CD14-positive monocyte (primary cell): ENCODE measurements around the gene MBD3L4. TPM values are rescaled to one million over a fixed set of nuclear protein-coding genes. Genes with fewer than 3 reads are reported as not detected.
"Not testable (repeated sequence)": the region's sequence is repeated elsewhere in the genome, so short reads cannot be mapped to it uniquely, and the experiment has no call there.

Experiments used
- DNase-seq, 3 donors: peaks; one replicate each; pipeline ENCODE4 v3.0.0-alpha.2; 2011 to 2022
- H2AFZ ChIP-seq: 2 replicates; pipeline ENCODE4 v1.6.0; 2012; ENCODE audit warnings: mild to moderate bottlenecking, low read depth, low read length, inconsistent platforms; ENCODE audit not compliant: insufficient read depth, poor library complexity, severe bottlenecking
- H3K27ac ChIP-seq, 2 donors: 1 replicate in 1 of 2; 2 replicates in 1 of 2; pipeline ENCODE4 v1.5.1; 2012 to 2013; ENCODE audit warnings: low read length in 2 of 2, control low read depth in 1 of 2, inconsistent platforms in 1 of 2, low read depth in 1 of 2, mild to moderate bottlenecking in 1 of 2
- H3K27me3 ChIP-seq, 2 donors: one replicate each; pipeline versions ENCODE4 v1.6.0 to v1.6.1; 2011 to 2013; ENCODE audit warnings: low read length in 2 of 2; ENCODE audit not compliant: control insufficient read depth in 2 of 2, insufficient read depth in 2 of 2
- H3K36me3 ChIP-seq, 2 donors: replicated peaks in 1 of 2; 1 replicate in 1 of 2; 2 replicates in 1 of 2; pipeline versions ENCODE4 v1.5.1 to v1.6.1; 2012 to 2013; ENCODE audit warnings: low read length in 2 of 2, control low read depth in 1 of 2, inconsistent platforms in 1 of 2, mild to moderate bottlenecking in 1 of 2; ENCODE audit not compliant: insufficient read depth in 2 of 2, control insufficient read depth in 1 of 2
- H3K4me1 ChIP-seq, 2 donors: 1 replicate in 1 of 2; 2 replicates in 1 of 2; pipeline versions ENCODE4 v1.5.1 to v1.6.1; 2012 to 2013; ENCODE audit warnings: low read length in 2 of 2, control low read depth in 1 of 2, inconsistent platforms in 1 of 2, mild to moderate bottlenecking in 1 of 2, moderate library complexity in 1 of 2; ENCODE audit not compliant: insufficient read depth in 2 of 2, control insufficient read depth in 1 of 2
- H3K4me2 ChIP-seq: replicated peaks from 2 replicates; pipeline ENCODE3; 2012; ENCODE audit warnings: low read length, moderate library complexity, mild to moderate bottlenecking; ENCODE audit not compliant: poor library complexity, severe bottlenecking; ENCODE audit errors: extremely low read depth
- H3K4me3 ChIP-seq, 3 experiments: fragments of 200-600 bp in 1 of 3; sonication (generic) in 1 of 3; replicated peaks in 1 of 3; 1 replicate in 2 of 3; 2 replicates in 1 of 3; pipeline ENCODE4 v1.5.1; 2011 to 2013; ENCODE audit warnings: low read length in 3 of 3, mild to moderate bottlenecking in 3 of 3, control low read depth in 2 of 3, low read depth in 2 of 3, inconsistent platforms in 1 of 3, moderate library complexity in 1 of 3
- H3K79me2 ChIP-seq: 2 replicates; pipeline ENCODE4 v1.6.0; 2012; ENCODE audit warnings: mild to moderate bottlenecking, control low read depth, inconsistent platforms, low read length, moderate library complexity; ENCODE audit not compliant: insufficient read depth
- H3K9ac ChIP-seq: 2 replicates; pipeline ENCODE4 v1.6.0; 2017; ENCODE audit warnings: low read length, mild to moderate bottlenecking; ENCODE audit not compliant: insufficient read depth, poor library complexity, severe bottlenecking
- H3K9me3 ChIP-seq, 2 donors: replicated peaks in 1 of 2; 1 replicate in 1 of 2; 2 replicates in 1 of 2; pipeline versions ENCODE4 v1.5.1 to v1.6.1; 2012 to 2013; ENCODE audit warnings: low read length in 2 of 2, control low read depth in 1 of 2; ENCODE audit not compliant: control insufficient read depth in 1 of 2, insufficient read depth in 1 of 2
- H4K20me1 ChIP-seq: 2 replicates; pipeline ENCODE4 v1.6.0; 2012; ENCODE audit warnings: mild to moderate bottlenecking, low read length, control low read depth, moderate library complexity; ENCODE audit not compliant: insufficient read depth
- H3K27ac Mint-ChIP-seq, 7 donors: one replicate each; pipeline ENCODE4 v1.8.0; 2020; ENCODE audit warnings: mild to moderate bottlenecking in 7 of 7, mixed read lengths in 7 of 7, moderate library complexity in 6 of 7, inconsistent platforms in 2 of 7
- H3K27me3 Mint-ChIP-seq, 3 donors: one replicate each; pipeline ENCODE4 v1.8.0; 2021 to 2022; ENCODE audit warnings: low read depth in 3 of 3, mild to moderate bottlenecking in 3 of 3, mixed read lengths in 3 of 3, moderate library complexity in 3 of 3, inconsistent platforms in 1 of 3
- H3K36me3 Mint-ChIP-seq, 2 donors: one replicate each; pipeline ENCODE4 v1.8.0; 2020; ENCODE audit warnings: mixed read lengths in 2 of 2, inconsistent platforms in 1 of 2, mild to moderate bottlenecking in 1 of 2
- H3K4me1 Mint-ChIP-seq: one replicate; pipeline ENCODE4 v1.8.0; 2020; ENCODE audit warnings: mild to moderate bottlenecking, mixed read lengths
- H3K4me3 Mint-ChIP-seq, 2 donors: one replicate each; pipeline ENCODE4 v1.8.0; 2020; ENCODE audit warnings: mild to moderate bottlenecking in 2 of 2, mixed read lengths in 2 of 2, moderate library complexity in 1 of 2
- H3K9me3 Mint-ChIP-seq, 7 donors: one replicate each; pipeline ENCODE4 v1.8.0; 2020 to 2022; ENCODE audit warnings: mixed read lengths in 7 of 7, mild to moderate bottlenecking in 6 of 7, moderate library complexity in 6 of 7, inconsistent platforms in 2 of 7
- WGBS: methylation state at CpG from one replicate; pipeline ENCODE4 v1.1.5; 2013; ENCODE audit warnings: missing lambda C conversion rate; ENCODE audit not compliant: insufficient coverage; 5-methylcytosine and 5-hydroxymethylcytosine counted together
- intact Hi-C, 2 donors: fragments of 100-400 bp; cut with micrococcal nuclease; formaldehyde crosslinking; loops; one replicate each; pipeline versions ENCODE4 v1.15.0 to v1.15.1; 2023
- polyA plus RNA-seq, 3 donors: library from polyadenylated mRNA; depleted of rRNA in 1 of 3; unstranded in 2 of 3; stranded (reverse) in 1 of 3; fragments of 300-500 nt in 2 of 3; fragments of >200 nt in 1 of 3; fragmentation: Illumina TruSeq in 2 of 3; gene quantifications; 1 replicate in 2 of 3; 2 replicates in 1 of 3; pipeline ENCODE4 v1.2.3, GENCODE V29; 2012 to 2021

Gene MBD3L4
- polyA plus RNA-seq, 3 donors: not detected

GRCh38 chr19:7052896-7053295 is 12.9 kb upstream of the MBD3L4 start:
- no CpG with 5 or more reads among the region's 7 CpGs for WGBS
- H3K9me3 Mint-ChIP-seq, H3K4me3 ChIP-seq, H3K27ac ChIP-seq, H3K27me3 Mint-ChIP-seq, H3K4me2 ChIP-seq, H3K4me1 ChIP-seq, H3K27ac Mint-ChIP-seq, H3K36me3 Mint-ChIP-seq, H3K36me3 ChIP-seq, DNase-seq, H3K27me3 ChIP-seq, intact Hi-C loops, H3K4me3 Mint-ChIP-seq, H3K9ac ChIP-seq, H2AFZ ChIP-seq, H3K9me3 ChIP-seq, H3K4me1 Mint-ChIP-seq, H4K20me1 ChIP-seq, H3K79me2 ChIP-seq: not testable (repeated sequence)

DNA sequence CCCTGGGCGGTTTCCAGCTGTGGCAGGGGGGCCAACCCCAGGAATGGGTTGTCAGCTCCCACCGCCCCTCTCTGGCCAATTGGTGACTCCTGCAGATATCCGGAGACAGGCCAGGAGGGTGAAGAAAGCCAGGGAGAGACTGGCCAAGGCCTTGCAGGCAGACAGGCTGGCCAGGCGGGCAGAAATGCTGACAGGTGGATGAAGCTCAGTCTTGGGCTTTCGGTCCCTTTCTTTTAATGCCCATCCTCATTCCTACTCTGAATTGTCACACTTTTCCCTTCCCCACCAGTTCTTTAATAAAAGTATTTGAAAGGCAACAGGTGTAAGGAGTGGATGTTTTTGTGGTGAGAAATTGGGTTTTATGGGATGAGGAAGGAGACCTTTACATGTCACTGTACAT is 11.4 kb upstream of the MBD3L4 start:
- H3K9ac ChIP-seq, H3K79me2 ChIP-seq, H3K27ac ChIP-seq, H3K27me3 Mint-ChIP-seq, H3K27ac Mint-ChIP-seq, H3K9me3 Mint-ChIP-seq, intact Hi-C loops, H3K4me1 Mint-ChIP-seq, H3K4me3 Mint-ChIP-seq, DNase-seq, H3K4me1 ChIP-seq, H2AFZ ChIP-seq, H3K36me3 ChIP-seq, H3K4me2 ChIP-seq, H4K20me1 ChIP-seq, H3K36me3 Mint-ChIP-seq, H3K9me3 ChIP-seq, H3K27me3 ChIP-seq, H3K4me3 ChIP-seq: not testable (repeated sequence)
- WGBS: no CpG with 5 or more reads among the region's 5 CpGs

- H3K36me3 ChIP-seq, H3K4me2 ChIP-seq, H3K27me3 Mint-ChIP-seq, H3K4me1 Mint-ChIP-seq, H3K27me3 ChIP-seq, H3K27ac ChIP-seq, H3K9me3 ChIP-seq, H3K4me3 Mint-ChIP-seq, H3K4me1 ChIP-seq, DNase-seq, H3K9me3 Mint-ChIP-seq, H3K4me3 ChIP-seq, H3K9ac ChIP-seq, intact Hi-C loops, H2AFZ ChIP-seq, H3K36me3 Mint-ChIP-seq, H3K79me2 ChIP-seq, H4K20me1 ChIP-seq, H3K27ac Mint-ChIP-seq: not testable (repeated sequence)
- no CpG with 5 or more reads among the region's 7 CpGs for WGBS
These were observed 9.0 kb upstream of the MBD3L4 start, which contains the start of gene MBD3L2 for GRCh38 chr19:7049021-7049420. MBD3L2 (plus strand) TSS chr19:7049321; CDS start chr19:7049374, 53 bp downstream.

- intact Hi-C loops, H3K79me2 ChIP-seq, H3K4me2 ChIP-seq, H3K9me3 Mint-ChIP-seq, H3K27me3 Mint-ChIP-seq, H3K9me3 ChIP-seq, H3K36me3 ChIP-seq, H2AFZ ChIP-seq, H4K20me1 ChIP-seq, H3K4me3 Mint-ChIP-seq, H3K9ac ChIP-seq, DNase-seq, H3K27ac ChIP-seq, H3K4me3 ChIP-seq, H3K4me1 ChIP-seq, H3K27me3 ChIP-seq, H3K36me3 Mint-ChIP-seq, H3K4me1 Mint-ChIP-seq, H3K27ac Mint-ChIP-seq: not testable (repeated sequence)
- WGBS: no CpG with 5 or more reads among the region's 2 CpGs
These were observed 1.6 kb upstream of the MBD3L4 start for GRCh38 chr19:7041563-7041962.
